ENCODE results near the gene HYCC2. TPM values are rescaled to one million over a fixed set of nuclear protein-coding genes. Genes with fewer than 3 reads are reported as not detected.
A peak's percentile ranks its signal among the peaks of the same experiment; 100 is the strongest.

The HYCC2 gene
- total RNA-seq, 2 donors from 2014 or later = 13.6 to 16.3 TPM

DNA sequence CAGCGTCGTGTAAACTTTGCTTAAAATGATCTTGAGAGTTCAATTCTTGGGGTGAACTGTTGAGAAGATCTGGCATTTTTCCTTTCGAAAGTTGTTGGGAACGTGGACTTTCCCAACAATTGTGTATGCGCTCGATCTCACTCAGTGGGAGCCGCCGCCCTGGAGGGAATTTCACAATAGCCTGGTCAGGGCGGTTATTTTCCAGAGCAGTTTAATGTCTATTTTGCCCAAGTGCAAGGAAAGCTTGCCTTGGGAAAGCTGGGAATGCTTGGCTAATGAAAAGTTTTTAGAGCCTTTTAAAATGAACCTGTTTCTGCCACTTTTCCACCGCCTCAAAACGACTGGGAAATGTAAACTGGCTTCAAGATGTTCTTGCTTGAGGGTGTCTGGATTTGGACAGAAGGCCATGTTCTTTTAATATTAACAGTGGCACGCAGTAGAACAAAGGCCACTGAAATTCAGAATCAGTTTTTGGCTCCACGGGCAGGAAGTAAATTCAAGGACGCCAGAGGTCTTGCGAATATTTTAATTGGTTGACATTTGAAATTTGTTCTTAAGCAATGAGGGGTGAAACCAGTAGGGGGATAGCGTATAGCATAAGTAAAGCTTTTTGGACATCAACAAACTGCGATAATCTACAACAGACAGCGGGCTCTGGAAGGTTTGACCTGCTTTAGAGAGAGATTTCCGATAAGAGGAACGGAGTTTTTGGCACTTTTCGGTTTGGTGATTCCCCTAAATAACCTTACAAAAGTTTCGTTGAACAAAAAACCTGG is 45.7 kb upstream of the HYCC2 start:
- Histone ChIP-seq H3K4me1 (replicated peaks) (no peaks in the 10 kb centered on the region), H3K9me3 (no peaks in the 10 kb centered on the region), H3K27ac (peak overlapping the region; percentile 99), H3K27me3 (replicated peaks; ENCODE audit: insufficient read depth) (no peaks in the 10 kb centered on the region), H3K36me3 (no peaks in the 10 kb centered on the region), H3K4me3 (peak overlapping the region; percentile 90 to 95)
- peak; percentile 67 for DNase-seq (ENCODE audit: low spot score)
- intact Hi-C loops (cut with DNase I) = loop anchor here (5.0 kb wide), 1 partner anchor 40 kb away; no protein-coding TSS in a partner anchor
- WGBS = 3% methylated on average over 22 of the region's 22 CpGs
- TF ChIP-seq POLR2A (IDR thresholded peaks at IDR 0.05) = peak; percentile 25
- TF ChIP-seq POLR2AphosphoS5 (IDR thresholded peaks at IDR 0.05) = no peak
- TF ChIP-seq, protein P1, sequence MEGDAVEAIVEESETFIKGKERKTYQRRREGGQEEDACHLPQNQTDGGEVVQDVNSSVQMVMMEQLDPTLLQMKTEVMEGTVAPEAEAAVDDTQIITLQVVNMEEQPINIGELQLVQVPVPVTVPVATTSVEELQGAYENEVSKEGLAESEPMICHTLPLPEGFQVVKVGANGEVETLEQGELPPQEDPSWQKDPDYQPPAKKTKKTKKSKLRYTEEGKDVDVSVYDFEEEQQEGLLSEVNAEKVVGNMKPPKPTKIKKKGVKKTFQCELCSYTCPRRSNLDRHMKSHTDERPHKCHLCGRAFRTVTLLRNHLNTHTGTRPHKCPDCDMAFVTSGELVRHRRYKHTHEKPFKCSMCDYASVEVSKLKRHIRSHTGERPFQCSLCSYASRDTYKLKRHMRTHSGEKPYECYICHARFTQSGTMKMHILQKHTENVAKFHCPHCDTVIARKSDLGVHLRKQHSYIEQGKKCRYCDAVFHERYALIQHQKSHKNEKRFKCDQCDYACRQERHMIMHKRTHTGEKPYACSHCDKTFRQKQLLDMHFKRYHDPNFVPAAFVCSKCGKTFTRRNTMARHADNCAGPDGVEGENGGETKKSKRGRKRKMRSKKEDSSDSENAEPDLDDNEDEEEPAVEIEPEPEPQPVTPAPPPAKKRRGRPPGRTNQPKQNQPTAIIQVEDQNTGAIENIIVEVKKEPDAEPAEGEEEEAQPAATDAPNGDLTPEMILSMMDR (IDR thresholded peaks at IDR 0.05) = peak in 1 of 4 experiments; percentile 34

DNA sequence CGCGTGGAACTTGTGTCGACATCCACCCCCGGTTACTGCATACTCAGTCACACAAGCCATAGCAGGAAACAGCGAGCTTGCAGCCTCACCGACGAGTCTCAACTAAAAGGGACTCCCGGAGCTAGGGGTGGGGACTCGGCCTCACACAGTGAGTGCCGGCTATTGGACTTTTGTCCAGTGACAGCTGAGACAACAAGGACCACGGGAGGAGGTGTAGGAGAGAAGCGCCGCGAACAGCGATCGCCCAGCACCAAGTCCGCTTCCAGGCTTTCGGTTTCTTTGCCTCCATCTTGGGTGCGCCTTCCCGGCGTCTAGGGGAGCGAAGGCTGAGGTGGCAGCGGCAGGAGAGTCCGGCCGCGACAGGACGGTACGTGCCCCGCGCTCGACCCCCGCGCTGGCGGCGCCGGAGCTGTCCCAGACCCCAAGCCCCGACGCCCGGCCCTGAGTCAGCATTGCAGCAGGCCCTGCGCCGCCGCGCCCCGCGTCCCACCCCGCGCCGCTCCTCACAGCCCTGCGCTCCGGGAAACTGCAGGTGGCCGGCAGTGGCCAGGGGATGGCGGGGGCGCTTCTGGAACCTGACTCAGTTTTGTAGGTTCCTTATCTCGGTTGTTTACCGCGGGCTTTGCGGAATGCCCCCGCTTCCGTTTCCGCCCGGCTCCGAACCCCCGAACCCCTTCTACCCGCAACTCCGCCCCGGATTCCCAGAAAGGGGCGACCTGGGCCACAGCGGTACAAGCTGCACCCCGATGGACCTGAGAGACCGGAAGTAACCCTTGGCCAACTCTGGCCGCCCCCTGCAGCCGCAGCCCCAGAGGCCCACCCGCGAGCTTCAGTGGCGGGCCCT is 44.9 kb upstream of the HYCC2 start, which contains the start of gene CFLAR:
Gene CFLAR (plus strand): TSS at position 50 of the 844 bp plus-strand sequence. CDS start 13,702 bp downstream, outside the sequence.
- WGBS = 1% methylated on average over 57 of the region's 75 CpGs
- intact Hi-C loops (cut with DNase I) = loop anchor here (5.0 kb wide), 1 partner anchor 41 kb away; no protein-coding TSS in a partner anchor
- no peaks in the 10 kb centered on the region for H3K36me3 ChIP-seq
- no peaks in the 10 kb centered on the region for H3K9me3 ChIP-seq
- H3K27ac ChIP-seq = peak within 1 kb of the TSS; percentile 99
- no peaks in the 10 kb centered on the region for H3K4me1 ChIP-seq (replicated peaks)
- no peaks in the 10 kb centered on the region for H3K27me3 ChIP-seq (replicated peaks; ENCODE audit: insufficient read depth)
- TF ChIP-seq POLR2AphosphoS5 (IDR thresholded peaks at IDR 0.05) = peak; percentile 69
- TF ChIP-seq, protein P1 (IDR thresholded peaks at IDR 0.05) = no peak
- TF ChIP-seq POLR2A (IDR thresholded peaks at IDR 0.05) = peak; percentile 37
- DNase-seq (ENCODE audit: low spot score) = peak; percentile 71
- H3K4me3 ChIP-seq = peak within 1 kb of the TSS; percentile 90 to 95

DNA sequence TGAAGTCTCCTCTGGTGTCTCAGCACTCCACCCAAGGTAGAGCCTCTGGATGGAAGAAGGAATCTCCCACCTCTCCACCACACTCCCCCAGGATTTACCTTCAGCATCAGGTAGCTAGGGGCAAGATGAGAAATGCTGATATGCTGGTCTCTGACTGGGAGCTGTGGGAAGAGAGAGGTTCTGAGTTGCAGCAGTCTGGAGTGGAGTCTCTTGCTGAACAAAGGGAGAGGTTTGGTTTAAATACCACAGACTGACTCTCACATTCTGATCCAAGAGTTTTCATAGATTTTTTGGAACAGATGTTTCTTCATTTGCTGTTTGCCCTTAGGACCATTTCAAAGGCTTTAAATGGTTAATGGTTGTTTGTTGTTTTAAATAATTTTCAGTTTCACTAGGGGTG is 43.4 kb upstream of the HYCC2 start:
- intact Hi-C loops (cut with DNase I) = loop anchor here (5.0 kb wide), 1 partner anchor 42 kb away; no protein-coding TSS in a partner anchor
- Histone ChIP-seq H3K9me3 (no peaks in the 10 kb centered on the region), H3K4me3 (no peak overlapping the region), H3K27ac (no peak overlapping the region), H3K36me3 (no peaks in the 10 kb centered on the region), H3K27me3 (replicated peaks; ENCODE audit: insufficient read depth) (no peaks in the 10 kb centered on the region), H3K4me1 (replicated peaks) (no peaks in the 10 kb centered on the region)
- TF ChIP-seq POLR2A (IDR thresholded peaks at IDR 0.05) (no peak), POLR2AphosphoS5 (IDR thresholded peaks at IDR 0.05) (no peak)
- TF ChIP-seq, protein P1 (IDR thresholded peaks at IDR 0.05) = no peak
- no peak for DNase-seq (ENCODE audit: low spot score)

DNA sequence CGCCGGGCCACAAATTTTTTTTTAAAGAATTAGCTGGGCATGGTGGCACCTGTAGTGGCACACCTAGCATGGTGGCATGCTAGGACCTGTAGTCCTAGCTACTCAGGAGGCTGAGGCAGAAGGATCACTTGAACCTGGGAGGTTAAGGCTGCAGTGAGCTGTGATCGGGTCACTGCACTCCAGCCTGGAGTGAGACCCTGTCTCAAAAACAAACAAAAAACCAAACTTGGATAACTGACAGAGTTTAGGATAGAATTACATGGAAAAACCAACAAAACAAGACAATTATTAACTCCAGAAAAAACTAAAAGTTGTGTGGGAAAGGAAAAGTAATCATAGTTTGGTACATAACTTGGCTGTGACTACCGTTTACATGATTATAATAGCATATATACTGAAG is 42.9 kb upstream of the HYCC2 start:
- H3K27ac ChIP-seq = no peak overlapping the region
- TF ChIP-seq POLR2A (IDR thresholded peaks at IDR 0.05) = no peak
- TF ChIP-seq POLR2AphosphoS5 (IDR thresholded peaks at IDR 0.05) = no peak
- TF ChIP-seq, protein P1 (IDR thresholded peaks at IDR 0.05) = no peak
- no peaks in the 10 kb centered on the region for H3K36me3 ChIP-seq
- intact Hi-C loops (cut with DNase I) = no loop called here
- H3K9me3 ChIP-seq = no peaks in the 10 kb centered on the region
- H3K4me3 ChIP-seq = no peak overlapping the region
- DNase-seq (ENCODE audit: low spot score) = no peak
- no peaks in the 10 kb centered on the region for H3K27me3 ChIP-seq (replicated peaks; ENCODE audit: insufficient read depth)
- 77% methylated on average over 4 of the region's 4 CpGs for WGBS
- H3K4me1 ChIP-seq (replicated peaks) = no peaks in the 10 kb centered on the region

Data from prostate gland (tissue), 2 donors.